GM19463 (cell line): ENCODE data around the gene DMD.
"Not testable (repeated sequence)": the region's sequence is repeated elsewhere in the genome, so short reads cannot be mapped to it uniquely, and the experiment has no call there.

Experiments
- ATAC-seq: cut with Tn5 transposase; IDR thresholded peaks from one replicate; pipeline ENCODE4 v1.9.1; 2021; ENCODE audit warnings: mild to moderate bottlenecking, moderate library complexity; ENCODE audit not compliant: unreplicated experiment

The DMD gene

DNA sequence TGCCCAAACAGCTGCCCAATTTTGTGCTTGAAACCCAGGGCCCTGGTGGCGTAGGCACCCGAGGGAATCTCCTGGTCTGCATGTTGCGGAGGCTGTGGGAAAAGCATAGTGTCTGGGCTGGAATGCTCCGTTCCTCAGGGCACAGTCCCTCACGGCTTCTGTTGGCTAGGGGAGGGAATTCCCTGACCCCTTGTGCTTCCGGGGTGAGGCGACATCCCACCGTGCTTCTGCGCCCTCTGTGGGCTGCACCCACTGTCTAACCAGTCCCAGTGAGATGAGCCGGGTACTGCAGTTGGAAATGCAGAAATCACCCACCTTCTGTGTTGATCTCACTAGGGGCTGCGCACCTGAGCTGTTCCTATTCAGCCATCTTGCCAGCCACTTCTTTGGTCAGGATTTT is 1740.1 kb downstream of the DMD start:
- ATAC-seq, result no peak

- not testable (repeated sequence) for ATAC-seq
Observed at GRCh38 chrX:31470753-31471152, 1740.6 kb downstream of the DMD start.

DNA sequence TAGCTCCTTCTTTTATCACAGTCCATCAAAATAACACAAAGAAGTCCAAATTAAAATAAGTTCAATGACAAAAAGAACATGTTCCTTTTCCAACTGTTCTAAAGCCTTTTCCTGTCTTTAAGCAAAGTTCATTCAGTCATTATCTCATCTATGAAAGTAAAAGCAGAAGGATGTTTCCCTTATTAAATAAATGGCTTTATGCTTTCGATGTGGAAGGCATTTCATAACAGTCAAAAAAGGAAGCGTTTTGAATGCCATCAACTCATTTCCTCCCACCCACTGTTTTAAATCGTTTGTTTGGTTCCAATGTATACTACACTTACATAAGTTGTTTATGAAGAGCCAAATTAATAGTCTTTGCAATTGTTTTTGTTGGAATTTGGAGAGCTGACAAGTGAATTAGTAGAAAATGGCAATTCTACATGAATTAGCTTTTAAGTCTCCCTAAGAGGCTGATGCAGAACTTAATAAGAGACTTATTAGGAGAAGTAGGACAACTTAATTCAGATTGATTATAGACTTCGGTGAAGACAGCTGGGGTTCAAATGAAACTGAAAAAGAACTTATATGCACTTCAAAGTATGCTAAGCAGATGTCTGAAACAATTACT is 1746.9 kb downstream of the DMD start:
- ATAC-seq, result no peak

DNA sequence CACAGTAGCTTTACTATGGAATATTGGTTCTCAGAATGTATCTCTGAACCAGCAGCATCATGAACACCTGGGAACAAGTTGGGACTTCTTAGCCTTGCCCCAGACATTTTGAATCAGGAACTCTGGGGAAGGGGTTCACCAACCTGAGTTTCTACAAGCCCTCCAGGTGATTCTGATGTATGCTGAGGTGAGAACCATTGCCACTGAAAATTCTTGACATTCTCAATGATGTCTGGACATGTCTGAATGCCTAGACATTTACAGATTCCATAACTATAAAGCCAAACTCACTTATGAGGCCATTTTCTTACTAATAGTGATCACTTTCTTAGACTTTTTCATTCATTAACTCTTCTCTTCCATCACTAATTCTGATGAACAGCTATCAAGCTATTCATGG is 1750.1 kb downstream of the DMD start:
- ATAC-seq, result no peak

DNA sequence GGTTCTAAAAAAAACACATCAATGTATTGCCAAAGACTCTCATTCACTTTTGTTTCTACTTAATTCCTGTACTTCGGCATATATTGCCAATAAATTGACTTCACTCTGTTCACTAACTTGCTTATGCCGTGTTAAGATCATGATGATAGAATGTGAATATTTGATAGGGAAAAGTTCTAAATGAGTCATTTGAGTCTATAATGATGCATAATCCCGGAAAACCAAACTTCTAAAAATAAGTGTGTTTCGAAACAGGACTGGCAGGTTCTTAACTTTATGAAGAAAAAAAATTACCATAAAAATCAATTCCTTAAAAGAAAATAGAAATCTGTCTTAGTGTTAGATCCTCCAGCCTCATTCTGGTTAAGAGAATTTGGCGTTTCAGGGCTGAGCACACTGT is 1752.0 kb downstream of the DMD start:
- no peak for ATAC-seq

DNA sequence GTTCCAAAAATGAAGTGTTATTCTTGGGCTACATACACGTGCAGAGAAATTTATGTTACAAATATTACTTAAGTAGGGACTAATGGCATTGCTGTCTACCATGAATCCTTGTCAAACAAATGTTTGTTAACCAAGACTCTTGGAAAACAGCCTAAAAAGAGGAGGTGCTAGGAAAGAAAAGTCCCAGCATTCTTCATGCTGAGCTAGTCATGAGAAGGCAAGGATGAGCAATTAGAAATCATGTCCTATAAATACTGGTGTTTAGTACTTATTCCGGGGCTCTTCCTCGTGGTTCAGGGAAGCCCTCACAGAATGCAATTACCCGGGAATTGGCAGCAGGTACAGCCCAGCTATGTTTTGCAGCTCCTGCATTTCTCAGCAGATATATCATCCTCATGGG is 1761.4 kb downstream of the DMD start:
- ATAC-seq, result no peak

- no peak for ATAC-seq
Observed at GRCh38 chrX:31449081-31449480, 1762.3 kb downstream of the DMD start.

DNA sequence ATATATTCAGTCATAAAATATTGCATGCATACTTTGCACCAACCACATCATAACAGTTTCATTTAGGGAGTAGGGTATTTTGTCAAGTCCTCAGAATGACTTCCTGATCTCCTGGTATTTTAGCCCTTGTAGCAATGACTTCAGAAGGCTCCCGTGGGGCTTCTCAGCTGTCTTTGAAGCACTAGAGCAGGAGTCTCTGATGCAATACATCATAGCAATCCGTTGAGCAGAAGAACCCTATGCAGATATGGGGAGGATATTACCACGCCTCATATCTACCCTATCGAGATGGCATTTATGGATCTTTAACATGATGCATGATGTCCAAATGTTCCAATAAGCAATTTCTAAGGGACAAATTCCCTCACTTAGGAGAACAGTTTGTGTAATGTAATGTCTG is 1765.8 kb downstream of the DMD start:
- no peak for ATAC-seq

- no peak for ATAC-seq
Observed at GRCh38 chrX:31443654-31444053, 1767.7 kb downstream of the DMD start.

- ATAC-seq, result no peak
Observed at GRCh38 chrX:31440546-31440945, 1770.8 kb downstream of the DMD start.

- ATAC-seq, result no peak
Observed at GRCh38 chrX:31436424-31436823, 1774.9 kb downstream of the DMD start.

GRCh38 chrX:31435592-31435991 is 1775.8 kb downstream of the DMD start:
- no peak for ATAC-seq

GRCh38 chrX:31433856-31434255 is 1777.5 kb downstream of the DMD start:
- no peak for ATAC-seq

GRCh38 chrX:31429915-31430314 is 1781.4 kb downstream of the DMD start:
- ATAC-seq, result no peak

DNA sequence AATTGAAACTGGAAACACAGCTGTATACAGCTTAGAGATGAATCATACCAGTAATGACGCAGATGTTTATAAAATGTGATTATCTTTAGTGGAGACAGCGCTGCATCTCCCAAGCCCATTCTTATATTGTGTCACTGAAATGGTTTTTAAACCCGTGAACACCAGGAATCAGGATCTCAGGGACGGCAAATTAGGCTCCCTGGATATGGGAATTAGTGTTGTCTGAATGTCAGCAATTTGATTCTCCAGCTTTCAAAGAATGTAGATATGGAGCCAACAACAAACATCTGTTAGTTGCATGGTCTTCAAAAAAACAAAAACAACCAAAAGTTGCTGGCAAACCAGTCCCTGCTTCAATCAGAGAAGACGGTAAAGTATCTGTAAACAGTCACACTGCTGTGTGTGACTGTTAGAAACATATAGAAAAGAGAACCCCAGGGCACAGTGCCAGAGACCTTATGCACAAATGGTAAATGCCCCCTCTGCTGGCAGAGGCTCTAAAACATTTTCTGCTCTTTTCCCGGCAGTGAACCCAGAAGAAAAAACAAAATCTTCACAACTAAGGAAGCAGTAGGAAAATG is 1787.7 kb downstream of the DMD start:
- no peak for ATAC-seq

GRCh38 chrX:31421441-31421840 is 1789.9 kb downstream of the DMD start:
- no peak for ATAC-seq

DNA sequence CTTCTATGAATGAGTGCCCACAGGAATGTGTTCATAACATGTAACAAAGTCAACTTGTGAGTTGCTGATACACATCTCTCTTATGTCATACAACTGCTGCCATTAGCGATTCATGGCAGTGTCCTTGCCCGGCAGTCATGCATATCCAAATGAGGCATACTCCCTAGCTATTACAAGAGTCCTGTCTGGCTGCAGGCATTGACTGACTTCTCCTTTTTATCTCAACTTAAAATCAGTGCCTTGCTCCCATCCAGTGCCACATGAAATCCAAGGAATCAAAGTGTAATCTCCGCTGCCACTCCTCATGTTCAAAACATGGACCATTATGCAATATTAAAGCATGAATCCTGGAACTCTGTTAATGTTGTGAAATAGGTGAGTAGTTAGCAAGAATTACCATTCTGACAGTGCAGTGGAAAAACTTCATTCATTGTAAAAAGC is 1790.6 kb downstream of the DMD start:
- peak; percentile 58 for ATAC-seq

GRCh38 chrX:31420302-31420701 is 1791.0 kb downstream of the DMD start:
- ATAC-seq, result peak; percentile 37

- no peak for ATAC-seq
Observed at GRCh38 chrX:31397119-31397518, 1814.2 kb downstream of the DMD start.

GRCh38 chrX:31392513-31392912 is 1818.8 kb downstream of the DMD start:
- no peak for ATAC-seq

- ATAC-seq, result no peak
Observed at GRCh38 chrX:31388946-31389345, 1822.4 kb downstream of the DMD start.

DNA sequence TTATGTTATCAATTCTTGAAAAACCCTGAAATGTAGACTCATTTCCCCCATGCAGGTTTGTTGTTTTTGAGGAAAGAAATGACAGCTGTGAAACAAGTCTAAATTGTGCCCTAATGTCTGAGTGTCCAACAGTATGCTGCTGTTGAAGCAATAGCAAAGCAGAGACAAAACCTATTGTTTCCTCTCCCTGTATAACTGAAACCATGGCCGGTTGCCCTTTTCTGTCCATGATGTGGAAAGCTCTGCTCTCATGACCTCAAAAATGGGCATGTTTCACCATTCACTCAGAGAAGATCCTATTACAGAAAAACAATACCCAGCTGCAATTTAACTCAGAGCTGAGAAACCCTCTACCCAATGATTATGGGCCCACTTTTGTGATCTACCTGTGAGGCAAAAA is 1826.9 kb downstream of the DMD start:
- no peak for ATAC-seq

DNA sequence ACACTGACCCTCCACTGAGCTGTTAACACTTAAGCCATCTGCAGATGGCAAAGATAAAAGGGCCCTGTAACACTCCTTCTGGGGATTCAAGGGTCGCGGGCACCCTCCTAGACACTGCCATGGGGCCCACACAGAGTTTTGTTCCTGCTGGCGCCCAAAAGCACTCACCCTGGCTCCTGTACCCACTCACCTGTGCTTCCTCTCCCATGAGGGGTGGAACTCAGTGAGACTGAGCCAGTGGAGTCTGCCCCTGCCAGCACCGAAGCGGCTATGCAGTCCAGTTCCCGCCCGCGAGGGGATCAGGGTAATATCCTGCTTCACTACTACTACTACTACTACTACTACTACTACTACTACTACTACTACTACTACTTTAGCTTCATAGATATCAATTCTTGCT is 1827.4 kb downstream of the DMD start:
- no peak for ATAC-seq
